GM12878 (cell line): ENCODE measurements around the gene HECTD2. TPM values are rescaled to one million over a fixed set of nuclear protein-coding genes. Genes with fewer than 3 reads are reported as not detected.

ENCODE experiments used
- ATAC-seq: fragments of 200-7000 bp; cut with Tn5 transposase; 3 replicates; pipeline ENCODE4 v1.9.1; 2020; ENCODE audit warnings: mild to moderate bottlenecking, moderate library complexity
- BruUV-seq: library from RNA; stranded (reverse); fragments of 400-500 nt; replicated peaks from 2 replicates; lab custom pipeline; 2021; lab: Mats Ljungman, UMichigan
- CTCF ChIA-PET: fragments of 300-600 bp; sonication (Branson Sonifier 250); formaldehyde crosslinking; extraction: SDS; loops from one replicate; lab custom pipeline; 2021; ENCODE audit warnings: inconsistent platforms; lab: Yijun Ruan, JAX
- POLR2A ChIA-PET: fragments of 350-600 bp; formaldehyde crosslinking; extraction: SDS; loops from one replicate; lab custom pipeline; 2021; ENCODE audit warnings: inconsistent platforms; lab: Charles Lee
- RAD21 ChIA-PET: fragments of 300-600 bp; sonication (Branson Sonifier 250); formaldehyde crosslinking; loops from one replicate; lab custom pipeline; 2023; ENCODE audit warnings: antibody characterized with exemption; ENCODE audit not compliant: unreplicated experiment; lab: Charles Lee
- SMC1A ChIA-PET: fragments of 300-600 bp; sonication (Branson Sonifier 250); formaldehyde crosslinking; loops from one replicate; lab custom pipeline; 2023; ENCODE audit not compliant: unreplicated experiment, uncharacterized antibody; lab: Charles Lee
- DNase-seq: peaks from one replicate; pipeline ENCODE4 v3.0.0-alpha.2; 2011; ENCODE audit warnings: low read depth, low spot score
- FAIRE-seq: peaks from 3 replicates; lab custom pipeline; 2011; peaks lifted over from hg19 to GRCh38; lab: Jason Lieb, UNC
- H2AFZ ChIP-seq: 2 replicates; pipeline ENCODE4 v1.6.0; 2011; ENCODE audit warnings: low read depth, low read length, control low read depth; ENCODE audit not compliant: control insufficient read depth
- H3K27ac ChIP-seq: 2 replicates; pipeline ENCODE4 v1.5.1; 2011; ENCODE audit warnings: control low read depth; ENCODE audit not compliant: control insufficient read depth, insufficient read depth
- H3K27me3 ChIP-seq, 2 experiments: replicated peaks in 1 of 2; 2 replicates each; pipeline versions ENCODE4 v1.6.0 to v1.6.1; 2011; ENCODE audit warnings: low read length in 1 of 2; ENCODE audit not compliant: control insufficient read depth in 2 of 2, insufficient read depth in 2 of 2
- H3K36me3 ChIP-seq, 2 experiments: 2 replicates each; pipeline ENCODE4 v1.5.1; 2011; ENCODE audit warnings: low read length in 1 of 2; ENCODE audit not compliant: control insufficient read depth in 2 of 2, insufficient read depth in 2 of 2
- H3K4me1 ChIP-seq: 2 replicates; pipeline ENCODE4 v1.6.1; 2011; ENCODE audit warnings: mild to moderate bottlenecking, low read length, moderate library complexity, mixed read lengths; ENCODE audit not compliant: control insufficient read depth, insufficient read depth
- H3K4me2 ChIP-seq: 2 replicates; pipeline ENCODE4 v1.6.0; 2011; ENCODE audit warnings: control low read depth; ENCODE audit not compliant: control insufficient read depth, insufficient read depth
- H3K4me3 ChIP-seq: fragments of 200-600 bp; sonication (generic); 2 replicates; pipeline ENCODE4 v1.5.1; 2016
- H3K79me2 ChIP-seq: 2 replicates; pipeline ENCODE4 v1.6.0; 2011; ENCODE audit warnings: low read length; ENCODE audit not compliant: control insufficient read depth, insufficient read depth
- H3K9ac ChIP-seq: 2 replicates; pipeline ENCODE4 v1.8.0; 2011; ENCODE audit warnings: low read length, control low read depth, mixed read lengths; ENCODE audit not compliant: control insufficient read depth, insufficient read depth
- H3K9me3 ChIP-seq: replicated peaks from 3 replicates; pipeline ENCODE4 v1.5.1; 2011; ENCODE audit warnings: mild to moderate bottlenecking, low read length; ENCODE audit not compliant: control insufficient read depth, insufficient read depth
- H4K20me1 ChIP-seq: 2 replicates; pipeline ENCODE4 v1.6.0; 2011; ENCODE audit not compliant: control insufficient read depth, insufficient read depth
- BCL3 ChIP-seq: IDR thresholded peaks from 2 replicates; pipeline ENCODE4 v1.6.1; 2011; ENCODE audit warnings: borderline replicate concordance, low read depth, mild to moderate bottlenecking, moderate library complexity, low read length; ENCODE audit not compliant: insufficient read depth, poor library complexity, severe bottlenecking
- CBFB ChIP-seq: IDR thresholded peaks from 2 replicates; pipeline ENCODE4 v1.6.1; 2016; ENCODE audit warnings: antibody characterized with exemption, low read depth
- CTCF ChIP-seq, 3 experiments: IDR thresholded peaks in 2 of 3; conservative IDR thresholded peaks in 1 of 3; 2 replicates each; pipeline ENCODE4 v1.5.1; 2011; ENCODE audit warnings: low read depth in 3 of 3, low read length in 3 of 3, mild to moderate bottlenecking in 3 of 3, control low read depth in 2 of 3, moderate library complexity in 2 of 3, inconsistent platforms in 1 of 3, mixed read lengths in 1 of 3; ENCODE audit not compliant: control insufficient read depth in 2 of 3, insufficient read depth in 1 of 3; ENCODE audit errors: extremely low read depth in 1 of 3
- ELK1 ChIP-seq: IDR thresholded peaks from 2 replicates; pipeline ENCODE4 v1.6.1; 2012; ENCODE audit warnings: low read depth, low read length, improper control_type of control experiment
- ETV6 ChIP-seq, 2 experiments: fragments of 450-650 bp in 1 of 2; IDR thresholded peaks in 1 of 2; conservative IDR thresholded peaks in 1 of 2; 2 replicates each; pipeline ENCODE4 v1.6.1; 2014; ENCODE audit warnings: antibody characterized with exemption in 1 of 2, borderline replicate concordance in 1 of 2, low read depth in 1 of 2, mild to moderate bottlenecking in 1 of 2, moderate library complexity in 1 of 2
- HSF1 ChIP-seq: fragments of 150-350 bp; IDR thresholded peaks from 2 replicates; pipeline ENCODE4 v1.6.1; 2014; ENCODE audit warnings: mild to moderate bottlenecking, low read depth, low read length
- IKZF2 ChIP-seq, 2 experiments: fragments of 450-650 bp; IDR thresholded peaks; 2 replicates each; pipeline ENCODE4 v1.6.1; 2017; ENCODE audit warnings: mild to moderate bottlenecking in 2 of 2, moderate library complexity in 2 of 2
- JUND ChIP-seq: IDR thresholded peaks from 2 replicates; pipeline ENCODE4 v1.6.1; 2012; ENCODE audit warnings: low read depth, mild to moderate bottlenecking, low read length, improper control_type of control experiment, moderate library complexity
- NKRF ChIP-seq: fragments of 450-650 bp; conservative IDR thresholded peaks from 2 replicates; pipeline ENCODE4 v1.6.1; 2017; ENCODE audit warnings: mild to moderate bottlenecking, moderate library complexity
- NRF1 ChIP-seq: conservative IDR thresholded peaks from 2 replicates; pipeline ENCODE4 v1.6.1; 2011; ENCODE audit warnings: mild to moderate bottlenecking, low read depth, low read length, improper control_type of control experiment
- POLR2AphosphoS5 ChIP-seq: IDR thresholded peaks from 2 replicates; pipeline ENCODE4 v1.6.1; 2011; ENCODE audit warnings: mild to moderate bottlenecking, low read length, inconsistent platforms
- RAD21 ChIP-seq: IDR thresholded peaks from 2 replicates; pipeline ENCODE4 v1.6.1; 2011; ENCODE audit warnings: mild to moderate bottlenecking, low read depth, low read length, moderate library complexity; ENCODE audit not compliant: insufficient read depth
- SREBF1 ChIP-seq: IDR thresholded peaks from 2 replicates; pipeline ENCODE4 v1.6.1; 2012; ENCODE audit warnings: mild to moderate bottlenecking, low read length
- USF2 ChIP-seq: IDR thresholded peaks from 2 replicates; pipeline ENCODE4 v1.6.1; 2011; ENCODE audit warnings: low read depth, low read length, improper control_type of control experiment, borderline replicate concordance
- ZNF384 ChIP-seq: IDR thresholded peaks from 2 replicates; pipeline ENCODE4 v1.6.1; 2012; ENCODE audit warnings: low read depth, mild to moderate bottlenecking, low read length, improper control_type of control experiment, borderline replicate concordance
- in situ Hi-C: fragments of 300-500 bp; cut with MboI; formaldehyde crosslinking; loops from 9 replicates; pipeline ENCODE4 v1.14.3; 2018; ENCODE audit warnings: mixed read lengths
- intact Hi-C: fragments of 100-400 bp; cut with micrococcal nuclease; formaldehyde crosslinking; loops from one replicate; pipeline ENCODE4 v1.14.2; 2022; ENCODE audit not compliant: unreplicated experiment
- polyA plus RNA-seq, 11 experiments: library from polyadenylated mRNA; depleted of rRNA in 4 of 11; unstranded in 6 of 11; stranded (reverse) in 5 of 11; fragments of >200 nt; fragmentation: Nextera tagmentation in 4 of 11; fragmentation: Illumina TruSeq in 1 of 11; extraction: Ambion mirVana in 4 of 11; extraction: Trizol in 1 of 11; gene quantifications; 1 replicate in 1 of 11; 2 replicates in 10 of 11; pipeline versions ENCODE4 v1.2.1 to v1.2.3, GENCODE V29; 2011 to 2016; ENCODE audit warnings: inconsistent platforms in 2 of 11, missing spikeins in 2 of 11, low read depth in 1 of 11
- total RNA-seq, 4 experiments: library from RNA; depleted of rRNA in 3 of 4; stranded (reverse); fragments of >200 nt in 3 of 4; fragmentation: Illumina TruSeq in 1 of 4; extraction: Trizol in 1 of 4; gene quantifications; 2 replicates each; pipeline versions ENCODE4 v1.2.1 to v1.2.3, GENCODE V29; 2013 to 2021

Gene HECTD2
- total and polyA plus RNA-seq, 10 of the 15 experiments (the other 5 are each of a cell fraction or from before 2014, with no cell fraction given), result 0.87 to 3.0 (median 1.7) TPM

GRCh38 chr10:91462423-91462822 is 52.3 kb downstream of the HECTD2 start:
- in situ Hi-C loops, result no loop called here
- ChIA-PET RAD21 (no interaction called here), SMC1A (no interaction called here), CTCF (no interaction called here), POLR2A (no interaction called here)
- no peak overlapping the region for H3K27ac ChIP-seq
- ATAC-seq (no peak), DNase-seq (no peak), FAIRE-seq (peak; percentile 13)
- no TSS peak for BruUV-seq
- no peak overlapping the region for H3K4me2 ChIP-seq
- H3K4me3 ChIP-seq, result no peak overlapping the region
- H3K9me3 ChIP-seq, result no peaks in the 10 kb centered on the region
- TF ChIP-seq POLR2AphosphoS5, result no peak
- TF ChIP-seq ETV6 (conservative IDR thresholded peaks at IDR 0.05 in 1 of 2, IDR thresholded peaks at IDR 0.05 in 1 of 2; ENCODE audit: borderline replicate concordance in 1 of 2, low read depth in 1 of 2), result no peak
- no peak for TF ChIP-seq USF2
- TF ChIP-seq BCL3, result no peak
- TF ChIP-seq CBFB, result no peak
- no peak for TF ChIP-seq CTCF (IDR thresholded peaks at IDR 0.05 in 2 of 3, conservative IDR thresholded peaks at IDR 0.05 in 1 of 3; ENCODE audit: control insufficient read depth in 2 of 3, extremely low read depth in 1 of 3, insufficient read depth in 1 of 3, low read depth in 3 of 3, low read length in 3 of 3)
- TF ChIP-seq ELK1, result no peak
- TF ChIP-seq RAD21, result no peak
- no peak for TF ChIP-seq NKRF
- no peak for TF ChIP-seq ZNF384
- no peak for TF ChIP-seq HSF1
- TF ChIP-seq IKZF2 (IDR thresholded peaks at IDR 0.05), result no peak
- no peak for TF ChIP-seq SREBF1
- no peak for TF ChIP-seq JUND
- no peak for TF ChIP-seq NRF1
- H3K9ac ChIP-seq, result no peak overlapping the region
- intact Hi-C loops, result no loop called here
- H2AFZ ChIP-seq, result no peak overlapping the region
- no peaks in the 10 kb centered on the region for H3K27me3 ChIP-seq
- H3K36me3 ChIP-seq, result no peaks in the 10 kb centered on the region
- no peaks in the 10 kb centered on the region for H3K4me1 ChIP-seq
- no peaks in the 10 kb centered on the region for H3K79me2 ChIP-seq
- H4K20me1 ChIP-seq, result no peaks in the 10 kb centered on the region
